ENCODE measurements around the gene NUDCD2. TPM values are rescaled to one million over a fixed set of nuclear protein-coding genes. Genes with fewer than 3 reads are reported as not detected.

NUDCD2 gene
- total RNA-seq, 1 donor from 2014 or later, result 68.2 TPM

- Mint-ChIP-seq H3K9me3 (no peaks in the 10 kb centered on the region), H3K4me1 (peaks cover 40% of the 10 kb centered on the region), H3K36me3 (peaks cover 11% of the 10 kb centered on the region), H3K4me3 (peak overlapping the region; percentile 95), H3K27me3 (ENCODE audit: insufficient read depth, low read depth) (no peaks in the 10 kb centered on the region), H3K27ac (peak overlapping the region; percentile 92)
- Histone ChIP-seq H2AFZ (replicated peaks) (peak overlapping the region; percentile 7), H3K27ac (peak overlapping the region; percentile 70), H3K79me2 (ENCODE audit: low read depth) (peaks cover 45% of the 10 kb centered on the region), H3K36me3 (peaks cover 12% of the 10 kb centered on the region), H3K4me2 (peak overlapping the region; percentile 75), H3F3A (ENCODE audit: low read depth) (peaks cover 16% of the 10 kb centered on the region), H4K20me1 (ENCODE audit: low read depth) (peaks cover 37% of the 10 kb centered on the region), H3K4me3 (peak overlapping the region; percentile 47), H3K9ac (no peak overlapping the region), H3K27me3 (no peaks in the 10 kb centered on the region), H3K4me1 (peaks cover 44% of the 10 kb centered on the region), H3K9me3 (ENCODE audit: low read depth) (no peaks in the 10 kb centered on the region)
- DNase-seq (ENCODE audit: low spot score), result no peak
- TF ChIP-seq EZH2 (IDR thresholded peaks at IDR 0.05) (no peak), CTCF (IDR thresholded peaks at IDR 0.05) (no peak), EZH2phosphoT487 (IDR thresholded peaks at IDR 0.05) (no peak)
These were observed 23.4 kb downstream of the NUDCD2 start for GRCh38 chr5:163436515-163436914.

GRCh38 chr5:163434401-163434866 lies 25.5 kb downstream of the NUDCD2 start:
- no peak overlapping the region for H3K4me3 ChIP-seq
- H3K27me3 ChIP-seq, result no peaks in the 10 kb centered on the region
- H3K9me3 ChIP-seq (ENCODE audit: low read depth), result no peaks in the 10 kb centered on the region
- H3K36me3 ChIP-seq, result no peaks in the 10 kb centered on the region
- H3K4me1 Mint-ChIP-seq, result peaks cover 32% of the 10 kb centered on the region
- DNase-seq (ENCODE audit: low spot score), result no peak
- no peak overlapping the region for H3K27ac ChIP-seq
- peaks cover 25% of the 10 kb centered on the region for H3K79me2 ChIP-seq (ENCODE audit: low read depth)
- H4K20me1 ChIP-seq (ENCODE audit: low read depth), result peaks cover 16% of the 10 kb centered on the region
- H3K9ac ChIP-seq, result no peak overlapping the region
- no peaks in the 10 kb centered on the region for H3K27me3 Mint-ChIP-seq (ENCODE audit: insufficient read depth, low read depth)
- peaks cover 28% of the 10 kb centered on the region for H3K4me1 ChIP-seq
- TF ChIP-seq EZH2phosphoT487 (IDR thresholded peaks at IDR 0.05), result no peak
- no peak for TF ChIP-seq EZH2 (IDR thresholded peaks at IDR 0.05)
- no peak for TF ChIP-seq CTCF (IDR thresholded peaks at IDR 0.05)
- H3K27ac Mint-ChIP-seq, result no peak overlapping the region
- H2AFZ ChIP-seq (replicated peaks), result no peak overlapping the region
- H3K4me3 Mint-ChIP-seq, result no peak overlapping the region
- H3K36me3 Mint-ChIP-seq, result peaks cover 2% of the 10 kb centered on the region
- H3K4me2 ChIP-seq, result peak overlapping the region; percentile 9
- H3K9me3 Mint-ChIP-seq, result no peaks in the 10 kb centered on the region
- peaks cover 23% of the 10 kb centered on the region for H3F3A ChIP-seq (ENCODE audit: low read depth)

DNA sequence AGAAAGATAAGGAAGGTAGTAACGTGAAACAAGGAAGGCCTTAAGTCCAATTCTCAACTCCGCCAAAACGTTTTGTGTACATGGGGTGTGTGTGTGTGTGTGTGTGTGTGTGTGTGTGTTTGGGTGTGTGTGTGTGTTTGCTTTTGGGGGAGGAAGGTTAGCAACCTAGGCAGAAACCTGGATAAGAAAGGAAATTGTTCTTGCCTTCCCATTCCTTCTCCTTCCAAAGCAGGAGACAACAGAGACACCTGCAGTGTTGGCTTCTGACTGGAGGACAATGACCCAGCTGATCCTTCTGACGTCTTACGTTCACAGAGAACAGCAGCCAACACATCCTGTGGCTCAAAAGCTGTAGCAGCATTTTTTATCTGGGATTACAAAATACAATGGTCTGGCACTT lies 26.6 kb downstream of the NUDCD2 start:
- H3K36me3 Mint-ChIP-seq, result peaks cover 2% of the 10 kb centered on the region

More for the DNA sequence above, 26.6 kb downstream of the NUDCD2 start:
- Histone ChIP-seq H3K27ac (no peak overlapping the region), H3K79me2 (ENCODE audit: low read depth) (peaks cover 13% of the 10 kb centered on the region), H3K9me3 (ENCODE audit: low read depth) (no peaks in the 10 kb centered on the region), H2AFZ (replicated peaks) (no peak overlapping the region), H3K9ac (no peak overlapping the region), H3K4me3 (no peak overlapping the region), H4K20me1 (ENCODE audit: low read depth) (peaks cover 4% of the 10 kb centered on the region), H3K4me1 (peaks cover 24% of the 10 kb centered on the region), H3K36me3 (no peaks in the 10 kb centered on the region), H3K4me2 (peak overlapping the region; percentile 59), H3K27me3 (no peaks in the 10 kb centered on the region), H3F3A (ENCODE audit: low read depth) (peaks cover 19% of the 10 kb centered on the region)
- TF ChIP-seq EZH2 (IDR thresholded peaks at IDR 0.05) (no peak), EZH2phosphoT487 (IDR thresholded peaks at IDR 0.05) (no peak), CTCF (IDR thresholded peaks at IDR 0.05) (no peak)
- no peak overlapping the region for H3K4me3 Mint-ChIP-seq
- no peaks in the 10 kb centered on the region for H3K27me3 Mint-ChIP-seq (ENCODE audit: insufficient read depth, low read depth)
- no peaks in the 10 kb centered on the region for H3K9me3 Mint-ChIP-seq
- no peak overlapping the region for H3K27ac Mint-ChIP-seq
- peaks cover 22% of the 10 kb centered on the region for H3K4me1 Mint-ChIP-seq
- peak; percentile 64 for DNase-seq (ENCODE audit: low spot score)
